IMR-90 (cell line): ENCODE results near the gene CFAP45. TPM values are rescaled to one million over a fixed set of nuclear protein-coding genes. Genes with fewer than 3 reads are reported as not detected.

Experiments
- ATAC-seq: fragments of 200-7000 bp; cut with Tn5 transposase; 2 replicates; pipeline ENCODE4 v1.9.1; 2020; ENCODE audit warnings: low read depth, mild to moderate bottlenecking, moderate library complexity
- BruUV-seq: library from RNA; stranded (reverse); fragments of 400-500 nt; replicated peaks from 2 replicates; lab custom pipeline; 2021; lab: Mats Ljungman, UMichigan
- CTCF ChIA-PET: fragments of 300-600 bp; formaldehyde crosslinking; extraction: SDS; loops from one replicate; lab custom pipeline; 2021; ENCODE audit warnings: antibody characterized with exemption; lab: Yijun Ruan, JAX
- POLR2A ChIA-PET: fragments of 300-600 bp; sonication (Branson Sonifier 250); formaldehyde crosslinking; loops from one replicate; lab custom pipeline; 2022; ENCODE audit warnings: antibody characterized with exemption; ENCODE audit not compliant: unreplicated experiment; lab: Charles Lee
- DNase-seq: peaks from one replicate; pipeline ENCODE4 v3.0.0; 2013
- H2AFZ ChIP-seq: replicated peaks from 2 replicates; pipeline ENCODE3; 2013; ENCODE audit warnings: low read length, mild to moderate bottlenecking; ENCODE audit not compliant: poor library complexity
- H2AK5ac ChIP-seq: 2 replicates; pipeline ENCODE4 v1.6.1; 2013; ENCODE audit warnings: low read depth, low read length, inconsistent platforms
- H2AK9ac ChIP-seq: replicated peaks from 2 replicates; pipeline ENCODE3; 2013; ENCODE audit warnings: mild to moderate bottlenecking, low read depth, low read length, moderate library complexity; ENCODE audit not compliant: poor library complexity
- H2BK120ac ChIP-seq: 2 replicates; pipeline ENCODE4 v1.6.1; 2013; ENCODE audit warnings: low read depth, low read length, inconsistent platforms
- H2BK15ac ChIP-seq: 3 replicates; pipeline ENCODE4 v1.6.1; 2013; ENCODE audit warnings: low read depth, low read length, inconsistent platforms
- H2BK20ac ChIP-seq: 2 replicates; pipeline ENCODE4 v1.6.1; 2013; ENCODE audit warnings: low read depth, mild to moderate bottlenecking, inconsistent platforms, low read length, moderate library complexity
- H2BK5ac ChIP-seq: 2 replicates; pipeline ENCODE4 v1.6.1; 2013; ENCODE audit warnings: mild to moderate bottlenecking, low read depth, low read length, inconsistent platforms; ENCODE audit not compliant: poor library complexity, severe bottlenecking
- H3K14ac ChIP-seq: replicated peaks from 2 replicates; pipeline ENCODE4 v1.6.1; 2013; ENCODE audit warnings: low read depth, low read length, inconsistent platforms
- H3K18ac ChIP-seq: 2 replicates; pipeline ENCODE4 v1.6.1; 2013; ENCODE audit warnings: low read depth, low read length, control low read depth
- H3K23ac ChIP-seq: 2 replicates; pipeline ENCODE4 v1.6.1; 2013; ENCODE audit warnings: low read depth, low read length, inconsistent platforms
- H3K27ac ChIP-seq: 2 replicates; pipeline ENCODE4 v1.5.1; 2013; ENCODE audit warnings: mild to moderate bottlenecking, control low read depth, low read length; ENCODE audit not compliant: insufficient read depth
- H3K27me3 ChIP-seq: 2 replicates; pipeline ENCODE4 v1.6.1; 2013; ENCODE audit warnings: low read length; ENCODE audit not compliant: control insufficient read depth, insufficient read depth
- H3K36me3 ChIP-seq: 2 replicates; pipeline ENCODE4 v1.6.1; 2013; ENCODE audit warnings: low read length, mixed read lengths; ENCODE audit not compliant: control insufficient read depth, insufficient read depth
- H3K4ac ChIP-seq: 2 replicates; pipeline ENCODE4 v1.6.1; 2013; ENCODE audit warnings: low read depth, low read length, inconsistent platforms
- H3K4me1 ChIP-seq: 2 replicates; pipeline ENCODE4 v1.6.1; 2013; ENCODE audit warnings: low read length, mixed read lengths; ENCODE audit not compliant: control insufficient read depth, insufficient read depth
- H3K4me2 ChIP-seq: 2 replicates; pipeline ENCODE4 v1.6.1; 2013; ENCODE audit warnings: low read depth, mild to moderate bottlenecking, control low read depth, low read length, moderate library complexity
- H3K4me3 ChIP-seq: 2 replicates; pipeline ENCODE4 v1.5.1; 2013; ENCODE audit warnings: low read depth, mild to moderate bottlenecking, control low read depth, low read length, moderate library complexity; ENCODE audit not compliant: insufficient read depth
- H3K56ac ChIP-seq: 2 replicates; pipeline ENCODE4 v1.6.1; 2013; ENCODE audit warnings: low read length, inconsistent platforms; ENCODE audit not compliant: insufficient read depth; ENCODE audit errors: extremely low read depth
- H3K79me1 ChIP-seq, 2 experiments: 2 replicates each; pipeline ENCODE4 v1.6.1; 2013; ENCODE audit warnings: low read length in 2 of 2, inconsistent platforms in 1 of 2, low read depth in 1 of 2
- H3K9ac ChIP-seq: 2 replicates; pipeline ENCODE4 v1.6.1; 2013; ENCODE audit warnings: low read depth, low read length, control low read depth
- H3K9me1 ChIP-seq: 2 replicates; pipeline ENCODE4 v1.6.1; 2013; ENCODE audit warnings: low read length, inconsistent platforms; ENCODE audit not compliant: insufficient read depth
- H3K9me3 ChIP-seq: 2 replicates; pipeline ENCODE4 v1.6.1; 2013; ENCODE audit warnings: low read length; ENCODE audit not compliant: control insufficient read depth, insufficient read depth
- H4K20me1 ChIP-seq: 2 replicates; pipeline ENCODE4 v1.6.1; 2013; ENCODE audit warnings: low read length, inconsistent platforms; ENCODE audit not compliant: insufficient read depth
- H4K5ac ChIP-seq: 2 replicates; pipeline ENCODE4 v1.6.1; 2013; ENCODE audit warnings: mild to moderate bottlenecking, low read depth, low read length, control low read depth
- H4K8ac ChIP-seq, 2 experiments: 2 replicates each; pipeline ENCODE4 v1.6.1; 2013; ENCODE audit warnings: low read depth in 2 of 2, low read length in 2 of 2, control low read depth in 1 of 2, inconsistent platforms in 1 of 2
- H4K91ac ChIP-seq: 2 replicates; pipeline ENCODE4 v1.6.1; 2013; ENCODE audit warnings: low read depth, low read length, inconsistent platforms; ENCODE audit not compliant: insufficient read depth
- BHLHE40 ChIP-seq: fragments of 150-350 bp; IDR thresholded peaks from 2 replicates; pipeline ENCODE4 v1.6.1; 2016; ENCODE audit warnings: mild to moderate bottlenecking, low read depth, low read length
- CEBPB ChIP-seq: IDR thresholded peaks from 2 replicates; pipeline ENCODE4 v1.6.1; 2012; ENCODE audit warnings: low read depth, low read length, improper control_type of control experiment
- CHD1 ChIP-seq: IDR thresholded peaks from 2 replicates; pipeline ENCODE4 v1.6.1; 2012; ENCODE audit warnings: low read depth, low read length, improper control_type of control experiment
- CTCF ChIP-seq: conservative IDR thresholded peaks from 2 replicates; pipeline ENCODE4 v1.5.1; 2012; ENCODE audit warnings: mild to moderate bottlenecking, low read depth, low read length, improper control_type of control experiment
- MAFK ChIP-seq: IDR thresholded peaks from 2 replicates; pipeline ENCODE4 v1.6.1; 2012; ENCODE audit warnings: low read depth, low read length, improper control_type of control experiment
- MAZ ChIP-seq: IDR thresholded peaks from 2 replicates; pipeline ENCODE4 v1.6.1; 2012; ENCODE audit warnings: low read depth, mild to moderate bottlenecking, low read length, improper control_type of control experiment, moderate library complexity, borderline replicate concordance
- MXI1 ChIP-seq: IDR thresholded peaks from 2 replicates; pipeline ENCODE4 v1.6.1; 2012; ENCODE audit warnings: low read depth, mild to moderate bottlenecking, low read length, moderate library complexity, borderline replicate concordance
- NFE2L2 ChIP-seq: fragments of 150-350 bp; IDR thresholded peaks from 2 replicates; pipeline ENCODE4 v1.6.1; 2016; ENCODE audit warnings: low read depth, mild to moderate bottlenecking, low read length
- POLR2A ChIP-seq: IDR thresholded peaks from 2 replicates; pipeline ENCODE4 v1.6.1; 2012; ENCODE audit warnings: mild to moderate bottlenecking, low read depth, low read length
- RAD21 ChIP-seq: IDR thresholded peaks from 2 replicates; pipeline ENCODE4 v1.6.1; 2012; ENCODE audit warnings: low read length, improper control_type of control experiment
- RCOR1 ChIP-seq: IDR thresholded peaks from 2 replicates; pipeline ENCODE4 v1.6.1; 2012; ENCODE audit warnings: mild to moderate bottlenecking, low read length, improper control_type of control experiment; ENCODE audit not compliant: insufficient replicate concordance
- WGBS, 2 experiments: methylation state at CpG; one replicate each; pipeline versions ENCODE4 v1.1.5 to v1.1.7; 2013; ENCODE audit warnings: missing lambda C conversion rate in 2 of 2; ENCODE audit not compliant: insufficient read length in 1 of 2; ENCODE audit errors: extremely low coverage in 2 of 2; 5-methylcytosine and 5-hydroxymethylcytosine counted together
- dilution Hi-C: fragments of 300-500 bp; cut with HindIII; formaldehyde crosslinking; loops from one replicate; pipeline ENCODE4 v1.14.3; 2018; ENCODE audit warnings: low sequenced_read_pairs; ENCODE audit not compliant: unreplicated experiment
- in situ Hi-C: fragments of 300-500 bp; cut with MboI; formaldehyde crosslinking; loops from 3 replicates; pipeline ENCODE4 v1.14.3; 2019; ENCODE audit warnings: low sequenced_read_pairs, inconsistent platforms, mixed read lengths
- intact Hi-C: fragments of 100-400 bp; cut with micrococcal nuclease; formaldehyde crosslinking; loops from 2 replicates; pipeline ENCODE4 v1.10.0; 2022
- polyA plus RNA-seq, 3 experiments: library from polyadenylated mRNA; depleted of rRNA; stranded (reverse); fragments of >200 nt; gene quantifications; 2 replicates each; pipeline ENCODE4 v1.2.3, GENCODE V29; 2012; ENCODE audit warnings: low replicate concordance in 1 of 3
- total RNA-seq: library from RNA; depleted of rRNA; stranded (reverse); fragments of >200 nt; gene quantifications from 2 replicates; pipeline ENCODE4 v1.2.3, GENCODE V29; 2012
- TF ChIP-seq, protein P1 (sequence below): fragments of 150-350 bp; IDR thresholded peaks from 2 replicates; pipeline ENCODE4 v1.6.1; 2017; ENCODE audit warnings: mild to moderate bottlenecking, antibody characterized with exemption, low read length, low read depth

The CFAP45 gene
- total and polyA plus RNA-seq, 2 of the 4 experiments (the other 2 are of a cell fraction): 0.51 to 0.72 TPM

DNA sequence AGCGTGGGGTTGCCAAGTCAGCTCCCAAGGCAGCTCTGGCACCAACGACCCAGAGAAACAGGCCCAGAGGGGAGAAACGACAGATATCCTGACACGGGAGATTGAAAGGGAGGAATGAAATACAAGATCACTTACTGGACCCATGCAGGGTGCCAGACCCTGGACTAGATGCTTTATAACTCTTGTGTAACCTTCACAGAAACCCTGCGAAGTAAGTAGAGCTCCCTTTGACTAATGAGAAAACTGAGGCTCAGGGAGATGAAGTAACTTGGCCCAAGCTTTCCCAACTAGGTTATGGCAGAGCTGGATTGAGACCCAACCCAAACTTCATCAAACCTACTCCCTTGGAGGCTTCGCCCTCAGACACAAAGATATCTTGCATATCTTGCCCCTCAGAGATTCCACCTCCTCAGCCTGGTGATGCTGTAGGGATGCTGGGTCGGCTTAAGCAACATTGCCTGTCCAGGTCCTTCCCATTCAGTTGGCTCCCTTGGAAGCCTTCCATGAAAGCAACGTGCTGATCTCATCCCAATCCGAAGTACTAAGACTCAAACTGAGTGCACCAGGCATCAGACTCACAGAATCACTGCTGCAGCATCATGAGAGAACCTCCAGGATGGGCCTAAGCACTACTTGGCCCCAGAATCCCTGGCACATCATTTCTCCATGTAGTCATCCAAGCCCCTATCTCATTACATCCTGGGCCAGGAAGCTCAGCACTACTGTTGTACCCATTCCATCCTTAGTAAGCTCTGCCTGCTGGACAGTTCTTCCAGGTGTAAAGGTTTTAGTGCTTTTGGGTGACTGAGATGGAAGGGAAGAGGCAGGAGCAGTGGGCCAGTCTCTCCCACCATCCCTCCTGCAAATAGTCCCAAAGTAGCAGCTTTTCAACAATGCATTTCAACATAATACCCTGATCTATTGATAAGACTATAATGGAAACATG is 46.5 kb upstream of the CFAP45 start (continued):
- no peak for TF ChIP-seq MAZ
- no peak for TF ChIP-seq NFE2L2

DNA sequence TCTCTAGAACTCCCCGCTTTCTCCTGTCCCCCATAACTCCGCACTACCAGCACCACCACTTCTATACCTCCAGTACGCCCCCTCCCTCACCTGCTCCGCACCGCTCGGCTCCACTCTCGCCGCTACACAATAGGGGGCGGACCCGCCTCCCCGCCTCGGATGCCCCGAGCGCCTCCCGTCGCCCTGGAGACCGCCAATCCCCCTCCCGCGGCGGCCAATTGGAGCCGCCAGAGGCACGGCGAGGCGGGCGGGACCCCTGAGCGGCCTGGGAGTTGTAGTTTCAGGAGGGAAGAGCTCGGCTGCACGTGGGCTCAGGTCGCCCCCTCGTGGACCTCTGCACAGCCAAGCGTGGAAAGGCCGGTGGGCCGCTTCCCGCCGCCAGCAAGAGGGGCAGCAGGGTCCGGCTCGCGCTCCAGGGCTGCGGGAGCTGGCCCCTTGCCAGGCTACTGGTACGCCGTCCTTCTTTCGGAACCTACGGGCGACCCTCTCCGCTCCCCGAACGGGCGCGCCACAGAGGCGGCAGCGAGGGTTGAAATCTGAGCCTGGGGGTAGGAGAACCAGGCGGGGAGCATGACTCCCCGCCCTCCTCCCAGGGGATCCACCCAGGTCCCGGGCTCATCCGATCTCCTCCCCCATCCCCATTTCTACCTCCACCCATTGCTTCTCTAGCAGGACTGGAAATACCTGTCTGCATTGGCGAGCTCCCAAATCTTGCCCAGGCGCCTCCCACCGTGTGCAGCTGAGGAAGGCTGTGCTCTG is 45.7 kb upstream of the CFAP45 start, which contains the start of gene IGSF9:
IGSF9 (minus strand) TSS at position 131 of the 759 bp plus-strand sequence. CDS start 2,159 bp downstream, outside the sequence.
- no peak within 1 kb of the TSS for H3K4ac ChIP-seq
- no peak within 1 kb of the TSS for H3K56ac ChIP-seq
- in situ Hi-C loops: no loop called here
- intact Hi-C loops: loop anchor here (2.0 to 10.0 kb wide), 2 partner anchors 61 to 429 kb away; no protein-coding TSS in a partner anchor
- H3K4me2 ChIP-seq: peak within 1 kb of the TSS; percentile 70
- peak within 1 kb of the TSS; percentile 42 for H2AK9ac ChIP-seq
- DNase-seq: peak; percentile 49
- ChIA-PET CTCF (interaction anchor here (0.6 kb wide), 1 partner anchor 14 kb away, joined by 3 read pairs; no protein-coding TSS in a partner anchor), POLR2A (no interaction called here)
- H3K27ac ChIP-seq: no peak within 1 kb of the TSS
- H3K36me3 ChIP-seq: no peaks in the 10 kb centered on the region
- no peak within 1 kb of the TSS for H2AK5ac ChIP-seq
- H2BK5ac ChIP-seq: no peak within 1 kb of the TSS
- 0% methylated on average over 16 of the region's 58 CpGs; no CpG with 5 or more reads in 1 of the 2 experiments for WGBS, 2 experiments
- H3K27me3 ChIP-seq: peaks cover 61% of the 10 kb centered on the region
- H2AFZ ChIP-seq: peak within 1 kb of the TSS; percentile 79
- H3K4me1 ChIP-seq: no peaks in the 10 kb centered on the region; the same call in 1 of the 2 replicates
- no TSS peak for BruUV-seq
- no peaks in the 10 kb centered on the region for H4K20me1 ChIP-seq
- H3K9me1 ChIP-seq: no peaks in the 10 kb centered on the region
- dilution Hi-C loops: no loop called here
- no peak within 1 kb of the TSS for H3K18ac ChIP-seq
- H4K5ac ChIP-seq: no peak within 1 kb of the TSS
- ATAC-seq: peak; percentile 96
- no peak within 1 kb of the TSS for H3K23ac ChIP-seq
- no peaks in the 10 kb centered on the region for H3K9me3 ChIP-seq
- H3K79me1 ChIP-seq: no peaks in the 10 kb centered on the region
- H4K8ac ChIP-seq: no peak within 1 kb of the TSS
- H4K91ac ChIP-seq: no peak within 1 kb of the TSS
- H2BK120ac ChIP-seq: no peak within 1 kb of the TSS
- H2BK15ac ChIP-seq: no peak within 1 kb of the TSS
- no peak within 1 kb of the TSS for H3K14ac ChIP-seq
- H2BK20ac ChIP-seq: no peak within 1 kb of the TSS
- peak within 1 kb of the TSS; percentile 34 for H3K4me3 ChIP-seq
- no peak within 1 kb of the TSS for H3K9ac ChIP-seq
- TF ChIP-seq MAFK (no peak), CHD1 (no peak), CEBPB (no peak), RAD21 (peak; percentile 42), MXI1 (peak; percentile 22; the same call in 1 of the 2 replicates), NFE2L2 (no peak), BHLHE40 (no peak), CTCF (peak; percentile 39), POLR2A (no peak), RCOR1 (no peak)
- TF ChIP-seq, protein P1, sequence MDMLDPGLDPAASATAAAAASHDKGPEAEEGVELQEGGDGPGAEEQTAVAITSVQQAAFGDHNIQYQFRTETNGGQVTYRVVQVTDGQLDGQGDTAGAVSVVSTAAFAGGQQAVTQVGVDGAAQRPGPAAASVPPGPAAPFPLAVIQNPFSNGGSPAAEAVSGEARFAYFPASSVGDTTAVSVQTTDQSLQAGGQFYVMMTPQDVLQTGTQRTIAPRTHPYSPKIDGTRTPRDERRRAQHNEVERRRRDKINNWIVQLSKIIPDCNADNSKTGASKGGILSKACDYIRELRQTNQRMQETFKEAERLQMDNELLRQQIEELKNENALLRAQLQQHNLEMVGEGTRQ: peak; percentile 51
